GM06990 (cell line): ENCODE measurements around the gene CFAP97.
A peak's percentile ranks its signal among the peaks of the same experiment; 100 is the strongest.

ENCODE experiments used
- DNase-seq: peaks from one replicate; pipeline ENCODE4 v3.0.0-alpha.2; 2011; ENCODE audit not compliant: insufficient read length; ENCODE audit errors: extremely low read depth
- H3K27me3 ChIP-seq: replicated peaks from 2 replicates; pipeline ENCODE4 v1.6.0; 2011; ENCODE audit warnings: low read length; ENCODE audit not compliant: control insufficient read depth, insufficient read depth
- H3K36me3 ChIP-seq: 2 replicates; pipeline ENCODE4 v1.5.1; 2011; ENCODE audit warnings: low read length; ENCODE audit not compliant: control insufficient read depth, insufficient read depth
- H3K4me3 ChIP-seq: replicated peaks from 2 replicates; pipeline ENCODE4 v1.5.1; 2011; ENCODE audit warnings: low read depth, mild to moderate bottlenecking, control low read depth, low read length
- TF ChIP-seq, protein P1 (sequence below): IDR thresholded peaks from 2 replicates; pipeline ENCODE4 v1.5.1; 2011; ENCODE audit warnings: low read length, control low read depth, mild to moderate bottlenecking, inconsistent platforms; ENCODE audit not compliant: insufficient read depth, poor library complexity, severe bottlenecking

Gene CFAP97

DNA sequence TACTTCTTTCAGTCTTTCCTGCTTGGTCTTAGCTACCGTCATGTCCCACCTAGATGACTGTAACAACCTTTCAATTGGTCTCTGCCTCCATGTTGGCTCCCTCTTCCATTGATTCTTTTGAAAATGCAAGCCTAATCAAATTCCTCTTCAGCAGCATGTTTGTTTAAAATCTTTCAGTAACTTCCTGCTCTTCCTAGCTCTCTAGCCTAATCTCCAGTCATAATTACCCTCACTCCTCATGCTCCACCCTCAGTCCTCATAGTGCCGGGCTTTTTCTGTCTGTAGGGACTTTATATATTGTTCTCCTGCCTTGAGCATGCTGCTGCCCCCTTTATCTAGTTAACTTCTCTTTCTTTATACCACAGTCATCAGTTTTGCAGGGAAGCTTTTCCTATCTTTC is 17.7 kb upstream of the CFAP97 start:
- Histone ChIP-seq H3K27me3 (no peaks in the 10 kb centered on the region), H3K36me3 (peaks cover 4% of the 10 kb centered on the region), H3K4me3 (no peak overlapping the region)
- TF ChIP-seq, protein P1, sequence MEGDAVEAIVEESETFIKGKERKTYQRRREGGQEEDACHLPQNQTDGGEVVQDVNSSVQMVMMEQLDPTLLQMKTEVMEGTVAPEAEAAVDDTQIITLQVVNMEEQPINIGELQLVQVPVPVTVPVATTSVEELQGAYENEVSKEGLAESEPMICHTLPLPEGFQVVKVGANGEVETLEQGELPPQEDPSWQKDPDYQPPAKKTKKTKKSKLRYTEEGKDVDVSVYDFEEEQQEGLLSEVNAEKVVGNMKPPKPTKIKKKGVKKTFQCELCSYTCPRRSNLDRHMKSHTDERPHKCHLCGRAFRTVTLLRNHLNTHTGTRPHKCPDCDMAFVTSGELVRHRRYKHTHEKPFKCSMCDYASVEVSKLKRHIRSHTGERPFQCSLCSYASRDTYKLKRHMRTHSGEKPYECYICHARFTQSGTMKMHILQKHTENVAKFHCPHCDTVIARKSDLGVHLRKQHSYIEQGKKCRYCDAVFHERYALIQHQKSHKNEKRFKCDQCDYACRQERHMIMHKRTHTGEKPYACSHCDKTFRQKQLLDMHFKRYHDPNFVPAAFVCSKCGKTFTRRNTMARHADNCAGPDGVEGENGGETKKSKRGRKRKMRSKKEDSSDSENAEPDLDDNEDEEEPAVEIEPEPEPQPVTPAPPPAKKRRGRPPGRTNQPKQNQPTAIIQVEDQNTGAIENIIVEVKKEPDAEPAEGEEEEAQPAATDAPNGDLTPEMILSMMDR, result no peak
- no peak for DNase-seq

DNA sequence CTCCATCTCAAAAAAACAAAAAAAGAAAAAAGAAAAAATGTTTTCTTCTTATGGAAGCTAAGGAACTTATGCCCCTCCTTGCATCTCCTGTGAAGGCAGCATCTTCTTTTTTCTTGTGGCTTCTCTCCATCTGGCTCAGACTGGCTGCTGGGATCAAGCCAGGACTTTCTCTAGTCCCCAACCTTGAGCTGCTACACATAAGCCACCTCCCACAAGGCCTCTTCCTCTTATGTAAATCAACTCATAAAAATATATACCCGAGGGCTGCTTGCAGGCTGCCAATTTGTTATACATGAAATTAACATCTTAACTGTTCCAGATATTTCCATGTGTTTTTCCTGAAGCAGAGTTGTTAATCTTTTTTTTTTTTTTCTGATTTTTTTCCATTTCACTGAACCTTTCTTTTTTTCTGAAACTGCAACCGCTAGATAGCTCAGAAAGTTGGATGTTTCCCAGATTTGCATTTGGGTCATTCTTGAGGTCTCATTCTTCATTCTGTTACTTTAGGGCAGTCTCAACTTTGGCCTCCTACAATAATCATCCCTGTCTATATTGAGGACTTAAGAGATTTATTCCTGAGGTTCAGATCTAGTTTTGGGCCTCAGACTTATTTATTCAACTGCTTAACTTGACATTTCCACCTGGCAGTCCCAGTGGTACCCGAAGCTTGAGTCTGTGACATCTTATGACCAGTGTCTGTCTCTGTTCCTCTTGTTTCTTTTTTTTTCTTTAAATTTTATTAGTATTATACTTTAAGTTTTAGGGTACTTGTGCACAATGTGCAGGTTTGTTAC is 15.9 kb upstream of the CFAP97 start:
- H3K27me3 ChIP-seq, result no peaks in the 10 kb centered on the region
- TF ChIP-seq, protein P1, result no peak
- peak overlapping the region; percentile 22; the same call in 1 of the 2 replicates for H3K4me3 ChIP-seq
- no peak for DNase-seq
- H3K36me3 ChIP-seq, result peaks cover 4% of the 10 kb centered on the region

DNA sequence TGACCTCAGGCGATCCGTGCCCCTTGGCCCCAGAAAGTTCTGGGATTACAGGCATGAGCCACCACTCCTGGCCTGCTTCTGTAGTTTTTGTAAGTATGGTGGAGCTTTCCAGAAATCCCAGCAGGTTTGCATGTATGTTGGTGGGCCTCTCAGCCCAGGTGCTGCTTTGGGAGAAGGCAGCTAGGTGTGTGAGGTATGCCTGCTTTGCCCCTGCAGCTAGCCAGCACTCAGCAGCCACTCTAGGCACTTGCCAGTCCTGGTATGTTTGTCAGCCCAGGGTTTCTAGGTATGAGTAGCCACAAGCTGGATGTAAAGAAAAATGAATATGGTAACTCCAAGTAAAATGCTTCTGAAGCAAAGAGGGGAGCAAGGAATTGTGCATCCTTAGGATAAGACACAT is 14.5 kb upstream of the CFAP97 start:
- Histone ChIP-seq H3K27me3 (no peaks in the 10 kb centered on the region), H3K4me3 (no peak overlapping the region), H3K36me3 (peaks cover 4% of the 10 kb centered on the region)
- no peak for DNase-seq
- TF ChIP-seq, protein P1, result no peak

DNA sequence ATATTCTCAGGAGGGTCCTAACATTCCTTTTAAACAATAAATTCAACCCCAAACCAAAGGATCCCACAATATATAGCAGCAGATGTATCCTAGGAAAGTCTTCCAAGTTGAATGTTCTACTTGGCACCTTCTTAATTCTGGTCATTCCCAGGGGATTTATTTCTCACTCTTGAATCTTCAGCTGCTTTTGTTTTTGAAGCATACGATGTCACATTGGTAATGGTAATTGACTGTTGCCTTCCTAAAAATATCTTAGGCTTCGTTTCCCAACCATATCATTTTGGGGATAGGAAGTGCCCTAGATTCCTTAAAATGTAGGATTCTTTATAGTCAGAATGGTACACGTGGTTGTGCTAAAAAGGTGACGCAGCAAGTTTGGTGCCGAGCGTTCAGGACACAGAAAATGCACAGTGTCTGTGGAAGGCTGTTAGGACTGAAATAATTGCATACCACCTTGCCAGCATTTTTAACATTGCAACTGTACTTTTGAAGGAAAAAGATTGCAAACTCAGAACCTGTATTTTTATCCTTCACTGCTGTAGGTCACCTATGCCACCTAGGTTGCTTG is 13.7 kb upstream of the CFAP97 start:
- TF ChIP-seq, protein P1, result no peak
- peaks cover 4% of the 10 kb centered on the region for H3K36me3 ChIP-seq
- no peak overlapping the region for H3K4me3 ChIP-seq
- H3K27me3 ChIP-seq, result no peaks in the 10 kb centered on the region
- DNase-seq, result no peak

DNA sequence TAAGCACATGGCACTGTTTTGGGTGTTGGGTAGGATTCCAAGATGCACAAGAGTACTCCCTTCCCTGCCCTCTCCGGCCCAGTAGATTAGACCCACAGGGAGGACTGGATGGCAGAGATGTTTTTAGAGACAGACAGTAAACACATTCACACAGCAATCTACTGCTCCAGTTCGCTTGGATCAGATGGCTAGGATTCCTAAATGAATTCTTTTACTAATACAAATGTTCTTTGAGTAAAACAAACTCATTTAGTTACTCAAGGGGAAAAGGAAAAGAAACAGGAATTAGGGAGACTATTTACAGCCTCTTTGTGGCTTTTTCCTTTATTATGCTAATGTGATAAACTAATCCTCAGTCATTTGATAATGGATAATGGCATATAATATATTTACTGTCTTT is 11.5 kb upstream of the CFAP97 start:
- TF ChIP-seq, protein P1, result no peak
- Histone ChIP-seq H3K4me3 (no peak overlapping the region), H3K27me3 (no peaks in the 10 kb centered on the region), H3K36me3 (peaks cover 2% of the 10 kb centered on the region)
- no peak for DNase-seq
